Endodermal cell (in vitro differentiated cells): ENCODE measurements around the gene RAB29. TPM values are rescaled to one million over a fixed set of nuclear protein-coding genes. Genes with fewer than 3 reads are reported as not detected.

Experiments used
- DNase-seq: peaks from one replicate; pipeline ENCODE4 v3.0.0-alpha.2; 2017
- H3K27ac ChIP-seq: 2 replicates; pipeline ENCODE4 v1.5.1; 2013; ENCODE audit warnings: mild to moderate bottlenecking, low read depth, low read length, moderate library complexity
- H3K27me3 ChIP-seq: 2 replicates; pipeline ENCODE4 v1.6.1; 2013; ENCODE audit warnings: mild to moderate bottlenecking, low read length, moderate library complexity; ENCODE audit not compliant: insufficient read depth, control insufficient read depth, poor library complexity, severe bottlenecking
- H3K36me3 ChIP-seq: 2 replicates; pipeline ENCODE4 v1.7.0; 2013; ENCODE audit warnings: mild to moderate bottlenecking, low read length, moderate library complexity; ENCODE audit not compliant: control insufficient read depth, insufficient read depth
- H3K4me1 ChIP-seq: one replicate; pipeline ENCODE4 v1.7.0; 2013; ENCODE audit warnings: low read length; ENCODE audit not compliant: control insufficient read depth, insufficient read depth
- H3K4me3 ChIP-seq: 2 replicates; pipeline ENCODE4 v1.5.1; 2013; ENCODE audit warnings: mild to moderate bottlenecking, low read length, moderate library complexity
- H3K9ac ChIP-seq: 2 replicates; pipeline ENCODE4 v1.6.1; 2013; ENCODE audit warnings: mild to moderate bottlenecking, low read length, moderate library complexity; ENCODE audit not compliant: poor library complexity, severe bottlenecking; ENCODE audit errors: extremely low read depth
- H3K9me3 ChIP-seq: 2 replicates; pipeline ENCODE4 v1.6.1; 2013; ENCODE audit warnings: mild to moderate bottlenecking, low read length, moderate library complexity; ENCODE audit not compliant: control insufficient read depth
- H3K27ac Mint-ChIP-seq: 2 replicates; pipeline ENCODE4 v1.8.0; 2020; ENCODE audit warnings: mixed read lengths
- H3K27me3 Mint-ChIP-seq: 2 replicates; pipeline ENCODE4 v1.8.0; 2021; ENCODE audit warnings: mild to moderate bottlenecking, mixed read lengths; ENCODE audit not compliant: insufficient read depth
- H3K36me3 Mint-ChIP-seq: 2 replicates; pipeline ENCODE4 v1.8.0; 2020; ENCODE audit warnings: low read depth, mixed read lengths
- H3K4me1 Mint-ChIP-seq: 2 replicates; pipeline ENCODE4 v1.8.0; 2020; ENCODE audit warnings: mixed read lengths
- H3K4me3 Mint-ChIP-seq: 2 replicates; pipeline ENCODE4 v1.8.0; 2020; ENCODE audit warnings: mild to moderate bottlenecking, moderate library complexity, mixed read lengths
- H3K9me3 Mint-ChIP-seq: 2 replicates; pipeline ENCODE4 v1.8.0; 2020; ENCODE audit warnings: mild to moderate bottlenecking, mixed read lengths
- WGBS, 2 experiments: methylation state at CpG; one replicate each; pipeline versions ENCODE4 v1.1.5 to v1.1.7; 2013; ENCODE audit warnings: missing lambda C conversion rate in 2 of 2, mixed read lengths in 1 of 2; ENCODE audit not compliant: insufficient coverage in 1 of 2, insufficient read length in 1 of 2; 5-methylcytosine and 5-hydroxymethylcytosine counted together
- total RNA-seq, 2 donors: library from RNA; stranded (reverse); fragmentation: NEBNext Ultra II Directional in 1 of 2; extraction: Animal tissue kit (Norgen Biotek cat#: 25700) in 1 of 2; gene quantifications; 2 replicates in 1 of 2; 3 replicates in 1 of 2; pipeline ENCODE4 v1.2.1, GENCODE V29; 2021
- TF ChIP-seq, protein P1 (sequence below): fragments of 200-600 bp; sonication (generic); conservative IDR thresholded peaks from 2 replicates; pipeline ENCODE4 v1.5.0; 2021; ENCODE audit warnings: antibody characterized with exemption, mild to moderate bottlenecking

The RAB29 gene
- total RNA-seq, 2 donors from 2014 or later, result 5.7 to 7.2 TPM

DNA sequence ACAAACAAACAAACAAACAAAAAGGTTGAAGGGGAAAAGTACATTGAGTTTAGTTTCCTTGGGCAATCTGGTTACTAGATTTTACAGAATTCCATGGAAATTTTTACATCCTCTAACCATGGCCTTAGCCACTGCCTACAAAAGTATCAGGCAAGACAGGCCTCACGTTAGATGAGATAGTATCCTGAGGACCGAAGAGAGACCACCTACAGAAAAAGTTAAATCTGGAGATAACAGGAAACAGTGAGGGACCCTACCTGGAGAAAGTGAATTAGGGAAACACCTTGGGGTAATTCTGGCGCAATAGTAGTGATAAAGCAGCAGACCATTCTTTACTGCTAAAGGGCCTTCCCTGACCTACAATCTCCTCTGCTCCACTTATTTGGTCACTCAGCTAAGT, 8.7 kb downstream of the RAB29 start:
- Mint-ChIP-seq H3K4me1 (peaks cover 10% of the 10 kb centered on the region), H3K27me3 (no peaks in the 10 kb centered on the region), H3K4me3 (no peak overlapping the region), H3K9me3 (no peaks in the 10 kb centered on the region), H3K27ac (no peak overlapping the region), H3K36me3 (no peaks in the 10 kb centered on the region)
- H3K36me3 ChIP-seq, result no peaks in the 10 kb centered on the region
- no peak overlapping the region for H3K9ac ChIP-seq
- DNase-seq, result no peak
- H3K9me3 ChIP-seq, result no peaks in the 10 kb centered on the region
- H3K27me3 ChIP-seq, result no peaks in the 10 kb centered on the region
- H3K4me3 ChIP-seq, result no peak overlapping the region
- WGBS, 2 experiments, result 98 to 100% methylated on average over 3 of the region's 3 CpGs
- H3K27ac ChIP-seq, result no peak overlapping the region
- peaks cover 3% of the 10 kb centered on the region for H3K4me1 ChIP-seq
- TF ChIP-seq, protein P1, sequence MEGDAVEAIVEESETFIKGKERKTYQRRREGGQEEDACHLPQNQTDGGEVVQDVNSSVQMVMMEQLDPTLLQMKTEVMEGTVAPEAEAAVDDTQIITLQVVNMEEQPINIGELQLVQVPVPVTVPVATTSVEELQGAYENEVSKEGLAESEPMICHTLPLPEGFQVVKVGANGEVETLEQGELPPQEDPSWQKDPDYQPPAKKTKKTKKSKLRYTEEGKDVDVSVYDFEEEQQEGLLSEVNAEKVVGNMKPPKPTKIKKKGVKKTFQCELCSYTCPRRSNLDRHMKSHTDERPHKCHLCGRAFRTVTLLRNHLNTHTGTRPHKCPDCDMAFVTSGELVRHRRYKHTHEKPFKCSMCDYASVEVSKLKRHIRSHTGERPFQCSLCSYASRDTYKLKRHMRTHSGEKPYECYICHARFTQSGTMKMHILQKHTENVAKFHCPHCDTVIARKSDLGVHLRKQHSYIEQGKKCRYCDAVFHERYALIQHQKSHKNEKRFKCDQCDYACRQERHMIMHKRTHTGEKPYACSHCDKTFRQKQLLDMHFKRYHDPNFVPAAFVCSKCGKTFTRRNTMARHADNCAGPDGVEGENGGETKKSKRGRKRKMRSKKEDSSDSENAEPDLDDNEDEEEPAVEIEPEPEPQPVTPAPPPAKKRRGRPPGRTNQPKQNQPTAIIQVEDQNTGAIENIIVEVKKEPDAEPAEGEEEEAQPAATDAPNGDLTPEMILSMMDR, result no peak

- Mint-ChIP-seq H3K9me3 (no peaks in the 10 kb centered on the region), H3K4me1 (peaks cover 10% of the 10 kb centered on the region), H3K27ac (no peak overlapping the region), H3K4me3 (no peak overlapping the region), H3K36me3 (no peaks in the 10 kb centered on the region), H3K27me3 (no peaks in the 10 kb centered on the region)
- Histone ChIP-seq H3K9me3 (no peaks in the 10 kb centered on the region), H3K4me3 (no peak overlapping the region), H3K4me1 (peaks cover 3% of the 10 kb centered on the region), H3K27me3 (no peaks in the 10 kb centered on the region), H3K36me3 (no peaks in the 10 kb centered on the region), H3K9ac (no peak overlapping the region), H3K27ac (no peak overlapping the region)
- WGBS, 2 experiments, result 75 to 77% methylated on average over 5 of the region's 5 CpGs
- TF ChIP-seq, protein P1, result no peak
- DNase-seq, result no peak
These were observed 9.2 kb downstream of the RAB29 start for GRCh38 chr1:205766038-205766437.

- H3K4me1 Mint-ChIP-seq, result peaks cover 8% of the 10 kb centered on the region
- 87 to 100% methylated on average over 1 to 2 of the region's 2 CpGs for WGBS, 2 experiments
These were observed 10.7 kb downstream of the RAB29 start for GRCh38 chr1:205764578-205764977.

More at GRCh38 chr1:205764578-205764977, 10.7 kb downstream of the RAB29 start:
- no peaks in the 10 kb centered on the region for H3K36me3 ChIP-seq
- TF ChIP-seq, protein P1, result no peak
- no peak overlapping the region for H3K4me3 ChIP-seq
- no peak overlapping the region for H3K27ac ChIP-seq
- H3K27me3 ChIP-seq, result no peaks in the 10 kb centered on the region
- Mint-ChIP-seq H3K36me3 (no peaks in the 10 kb centered on the region), H3K4me3 (no peak overlapping the region), H3K27ac (no peak overlapping the region), H3K27me3 (no peaks in the 10 kb centered on the region), H3K9me3 (no peaks in the 10 kb centered on the region)
- H3K4me1 ChIP-seq, result peaks cover 3% of the 10 kb centered on the region
- H3K9ac ChIP-seq, result no peak overlapping the region
- DNase-seq, result no peak
- no peaks in the 10 kb centered on the region for H3K9me3 ChIP-seq
